ENCODE results near the gene PCGF6.

PCGF6 gene

DNA sequence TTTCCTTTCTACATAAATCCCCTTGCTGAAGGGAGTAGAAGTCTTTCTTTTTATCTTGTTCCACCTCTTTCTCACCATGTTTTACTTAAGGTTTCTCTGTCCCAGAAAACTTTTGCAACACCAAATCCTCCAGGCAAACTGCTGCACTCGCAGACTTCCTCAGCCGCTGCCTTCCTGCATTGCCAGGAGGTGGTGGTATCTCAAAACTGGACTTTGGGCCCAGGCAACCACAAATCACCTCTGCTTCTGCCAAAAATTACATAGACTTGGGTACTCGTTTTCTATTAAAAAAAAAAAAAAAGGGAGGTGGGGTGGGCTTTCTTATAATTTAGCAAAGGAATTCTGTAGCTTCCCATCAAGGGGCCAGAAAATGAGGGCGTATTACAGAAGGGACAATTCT lies 59.4 kb downstream of the PCGF6 start:
- CTCF ChIA-PET = interaction anchor here (1.2 kb wide), 1 partner anchor 13 kb away, joined by 4 read pairs; no protein-coding TSS in a partner anchor
- TF ChIP-seq, protein P1, sequence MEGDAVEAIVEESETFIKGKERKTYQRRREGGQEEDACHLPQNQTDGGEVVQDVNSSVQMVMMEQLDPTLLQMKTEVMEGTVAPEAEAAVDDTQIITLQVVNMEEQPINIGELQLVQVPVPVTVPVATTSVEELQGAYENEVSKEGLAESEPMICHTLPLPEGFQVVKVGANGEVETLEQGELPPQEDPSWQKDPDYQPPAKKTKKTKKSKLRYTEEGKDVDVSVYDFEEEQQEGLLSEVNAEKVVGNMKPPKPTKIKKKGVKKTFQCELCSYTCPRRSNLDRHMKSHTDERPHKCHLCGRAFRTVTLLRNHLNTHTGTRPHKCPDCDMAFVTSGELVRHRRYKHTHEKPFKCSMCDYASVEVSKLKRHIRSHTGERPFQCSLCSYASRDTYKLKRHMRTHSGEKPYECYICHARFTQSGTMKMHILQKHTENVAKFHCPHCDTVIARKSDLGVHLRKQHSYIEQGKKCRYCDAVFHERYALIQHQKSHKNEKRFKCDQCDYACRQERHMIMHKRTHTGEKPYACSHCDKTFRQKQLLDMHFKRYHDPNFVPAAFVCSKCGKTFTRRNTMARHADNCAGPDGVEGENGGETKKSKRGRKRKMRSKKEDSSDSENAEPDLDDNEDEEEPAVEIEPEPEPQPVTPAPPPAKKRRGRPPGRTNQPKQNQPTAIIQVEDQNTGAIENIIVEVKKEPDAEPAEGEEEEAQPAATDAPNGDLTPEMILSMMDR (IDR thresholded peaks at IDR 0.05; ENCODE audit: insufficient read depth, low read length, missing control alignments) = no peak

DNA sequence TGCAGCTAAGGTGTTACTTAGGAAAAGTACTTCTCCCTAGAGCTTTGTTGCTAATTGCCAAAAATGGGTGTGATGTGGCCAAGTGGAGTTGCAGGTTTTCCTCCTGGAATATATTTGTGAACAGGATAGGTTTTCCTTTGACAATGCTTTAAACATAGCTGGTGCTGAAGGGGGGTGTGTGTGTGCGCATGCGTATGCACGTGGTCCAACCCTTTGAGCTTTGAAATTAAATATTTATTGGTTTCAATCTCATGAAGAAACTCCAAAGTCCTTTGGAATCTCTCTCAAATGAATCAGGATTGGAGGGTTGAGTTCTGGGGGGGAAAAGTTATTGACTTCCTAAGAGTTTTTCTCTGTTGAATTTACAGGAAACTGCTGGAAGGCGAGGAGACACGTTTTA lies 62.9 kb downstream of the PCGF6 start:
- CTCF ChIA-PET = interaction anchor here (1.7 kb wide), 1 partner anchor 8 kb away, joined by 4 read pairs; no protein-coding TSS in a partner anchor
- TF ChIP-seq, protein P1 (IDR thresholded peaks at IDR 0.05; ENCODE audit: insufficient read depth, low read length, missing control alignments) = no peak

More for the DNA sequence above, 59.4 kb downstream of the PCGF6 start:
- DNase-seq (ENCODE audit: low read depth, low spot score) = no peak
- no peak overlapping the region for H3K4me3 ChIP-seq (ENCODE audit: low read depth, low read length)
- POLR2A ChIA-PET = interaction anchor here (0.6 kb wide), 1 partner anchor 13 kb away, joined by 3 read pairs; no protein-coding TSS in a partner anchor

DNA sequence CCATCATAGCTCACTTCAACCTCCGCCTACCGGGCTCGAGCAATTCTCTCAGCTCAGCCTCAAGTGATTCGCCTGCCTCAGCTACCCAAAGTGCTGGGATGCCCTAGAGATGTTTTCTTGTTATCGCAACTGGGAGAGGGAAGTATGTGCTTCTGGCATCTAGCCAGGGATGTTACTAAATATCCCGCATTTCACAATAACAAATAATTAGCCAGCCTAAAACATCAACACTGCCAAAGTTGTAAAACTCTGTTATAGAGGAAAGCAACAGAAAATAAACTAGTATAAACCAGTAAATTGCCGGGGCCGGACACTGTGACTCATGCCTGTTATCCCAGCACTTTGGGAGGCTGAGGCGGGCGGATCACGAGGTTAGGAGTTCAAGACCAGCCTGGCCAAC lies 66.8 kb downstream of the PCGF6 start:
- POLR2A ChIA-PET = no interaction called here
- CTCF ChIA-PET = no interaction called here
- H3K4me3 ChIP-seq (ENCODE audit: low read depth, low read length) = no peak overlapping the region
- no peak for DNase-seq (ENCODE audit: low read depth, low spot score)
- TF ChIP-seq, protein P1 (IDR thresholded peaks at IDR 0.05; ENCODE audit: insufficient read depth, low read length, missing control alignments) = no peak

More for the DNA sequence above, 62.9 kb downstream of the PCGF6 start:
- POLR2A ChIA-PET = no interaction called here
- DNase-seq (ENCODE audit: low read depth, low spot score) = no peak
- H3K4me3 ChIP-seq (ENCODE audit: low read depth, low read length) = no peak overlapping the region

DNA sequence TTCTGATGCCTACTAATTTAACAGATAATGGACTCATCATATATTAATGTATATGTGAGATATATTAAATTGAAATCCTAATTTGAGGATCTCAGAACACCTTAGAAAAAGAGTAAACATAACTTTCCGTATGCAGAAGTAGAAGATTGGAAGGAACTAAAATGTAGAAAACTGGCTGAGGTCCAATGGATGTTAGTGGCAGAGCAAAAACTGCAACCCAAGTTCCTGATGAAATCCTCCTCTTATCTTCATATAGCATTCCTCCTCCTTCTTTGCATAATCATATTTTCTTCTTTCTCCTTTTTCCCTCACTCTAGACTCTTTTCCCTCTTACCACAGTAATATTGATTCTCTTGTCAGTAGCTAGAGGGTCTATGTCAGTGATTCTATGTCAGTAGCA lies 68.0 kb downstream of the PCGF6 start:
- ChIA-PET POLR2A (no interaction called here), CTCF (no interaction called here)
- H3K4me3 ChIP-seq (ENCODE audit: low read depth, low read length) = no peak overlapping the region
- TF ChIP-seq, protein P1 (IDR thresholded peaks at IDR 0.05; ENCODE audit: insufficient read depth, low read length, missing control alignments) = no peak
- DNase-seq (ENCODE audit: low read depth, low spot score) = no peak

DNA sequence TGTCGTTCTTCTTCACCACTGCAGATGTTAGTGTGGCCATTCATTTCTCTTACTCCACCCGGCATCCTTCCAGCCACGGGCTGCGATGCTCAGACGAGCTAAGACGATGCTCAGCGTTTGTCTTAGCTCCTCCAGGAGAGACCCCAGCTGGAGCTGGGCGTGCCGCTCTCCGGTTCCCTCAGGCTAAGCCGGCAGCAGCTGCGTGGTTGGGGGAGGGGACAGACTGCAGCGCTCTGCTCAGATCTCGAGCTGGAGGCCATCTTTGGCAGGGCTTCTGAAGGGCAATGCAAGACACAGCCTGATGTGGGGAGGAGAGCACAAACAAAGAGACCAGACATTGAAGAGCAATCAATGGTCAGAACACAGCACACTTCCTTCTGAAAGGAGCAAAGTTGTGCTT lies 69.2 kb downstream of the PCGF6 start:
- no peak overlapping the region for H3K4me3 ChIP-seq (ENCODE audit: low read depth, low read length)
- TF ChIP-seq, protein P1 (IDR thresholded peaks at IDR 0.05; ENCODE audit: insufficient read depth, low read length, missing control alignments) = no peak
- ChIA-PET CTCF (no interaction called here), POLR2A (no interaction called here)
- no peak for DNase-seq (ENCODE audit: low read depth, low spot score)

DNA sequence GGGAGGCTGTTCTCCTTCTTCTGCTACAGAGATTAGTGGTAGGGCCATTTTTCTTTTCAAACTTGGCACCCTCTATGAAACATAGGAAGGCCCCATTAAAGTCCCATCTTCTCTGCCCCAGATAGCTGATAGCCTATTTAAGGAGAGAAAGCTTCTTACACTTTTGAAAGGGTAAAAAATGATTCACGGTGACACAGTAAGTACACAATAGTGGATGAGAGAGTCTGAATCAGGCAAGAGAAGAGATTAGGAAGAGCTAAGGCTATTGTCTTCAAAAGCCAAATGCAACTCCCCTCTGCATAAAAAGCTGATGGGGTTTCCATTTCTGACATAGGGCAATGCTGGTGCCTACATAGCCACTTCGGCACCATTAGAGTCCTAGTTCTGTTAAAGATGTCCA lies 70.4 kb downstream of the PCGF6 start:
- ChIA-PET CTCF (interaction anchor here (1.4 kb wide), 1 partner anchor 16 kb away, joined by 3 read pairs; no protein-coding TSS in a partner anchor), POLR2A (interaction anchor here (0.6 kb wide), 1 partner anchor 65 kb away, joined by 3 read pairs; no protein-coding TSS in a partner anchor)
- no peak overlapping the region for H3K4me3 ChIP-seq (ENCODE audit: low read depth, low read length)
- no peak for DNase-seq (ENCODE audit: low read depth, low spot score)
- TF ChIP-seq, protein P1 (IDR thresholded peaks at IDR 0.05; ENCODE audit: insufficient read depth, low read length, missing control alignments) = no peak

Measured in AG04449 (cell line).